AG09319 (cell line): ENCODE measurements around the gene BBS9.
"Not testable (repeated sequence)": the region's sequence is repeated elsewhere in the genome, so short reads cannot be mapped to it uniquely, and the experiment has no call there.

ENCODE experiments used
- DNase-seq: peaks from one replicate; pipeline ENCODE4 v3.0.0-alpha.2; 2010; ENCODE audit warnings: low read depth; ENCODE audit errors: extremely low read depth
- TF ChIP-seq, protein P1 (sequence below): IDR thresholded peaks from 2 replicates; pipeline ENCODE4 v1.5.1; 2011; ENCODE audit warnings: low read depth, mild to moderate bottlenecking, inconsistent platforms, low read length, moderate library complexity

Gene BBS9

GRCh38 chr7:33215992-33216391, 86.6 kb downstream of the BBS9 start:
- DNase-seq, result no peak
- TF ChIP-seq, protein P1, sequence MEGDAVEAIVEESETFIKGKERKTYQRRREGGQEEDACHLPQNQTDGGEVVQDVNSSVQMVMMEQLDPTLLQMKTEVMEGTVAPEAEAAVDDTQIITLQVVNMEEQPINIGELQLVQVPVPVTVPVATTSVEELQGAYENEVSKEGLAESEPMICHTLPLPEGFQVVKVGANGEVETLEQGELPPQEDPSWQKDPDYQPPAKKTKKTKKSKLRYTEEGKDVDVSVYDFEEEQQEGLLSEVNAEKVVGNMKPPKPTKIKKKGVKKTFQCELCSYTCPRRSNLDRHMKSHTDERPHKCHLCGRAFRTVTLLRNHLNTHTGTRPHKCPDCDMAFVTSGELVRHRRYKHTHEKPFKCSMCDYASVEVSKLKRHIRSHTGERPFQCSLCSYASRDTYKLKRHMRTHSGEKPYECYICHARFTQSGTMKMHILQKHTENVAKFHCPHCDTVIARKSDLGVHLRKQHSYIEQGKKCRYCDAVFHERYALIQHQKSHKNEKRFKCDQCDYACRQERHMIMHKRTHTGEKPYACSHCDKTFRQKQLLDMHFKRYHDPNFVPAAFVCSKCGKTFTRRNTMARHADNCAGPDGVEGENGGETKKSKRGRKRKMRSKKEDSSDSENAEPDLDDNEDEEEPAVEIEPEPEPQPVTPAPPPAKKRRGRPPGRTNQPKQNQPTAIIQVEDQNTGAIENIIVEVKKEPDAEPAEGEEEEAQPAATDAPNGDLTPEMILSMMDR, result no peak

GRCh38 chr7:33217595-33217994, 88.2 kb downstream of the BBS9 start:
- no peak for DNase-seq
- TF ChIP-seq, protein P1, result no peak

DNA sequence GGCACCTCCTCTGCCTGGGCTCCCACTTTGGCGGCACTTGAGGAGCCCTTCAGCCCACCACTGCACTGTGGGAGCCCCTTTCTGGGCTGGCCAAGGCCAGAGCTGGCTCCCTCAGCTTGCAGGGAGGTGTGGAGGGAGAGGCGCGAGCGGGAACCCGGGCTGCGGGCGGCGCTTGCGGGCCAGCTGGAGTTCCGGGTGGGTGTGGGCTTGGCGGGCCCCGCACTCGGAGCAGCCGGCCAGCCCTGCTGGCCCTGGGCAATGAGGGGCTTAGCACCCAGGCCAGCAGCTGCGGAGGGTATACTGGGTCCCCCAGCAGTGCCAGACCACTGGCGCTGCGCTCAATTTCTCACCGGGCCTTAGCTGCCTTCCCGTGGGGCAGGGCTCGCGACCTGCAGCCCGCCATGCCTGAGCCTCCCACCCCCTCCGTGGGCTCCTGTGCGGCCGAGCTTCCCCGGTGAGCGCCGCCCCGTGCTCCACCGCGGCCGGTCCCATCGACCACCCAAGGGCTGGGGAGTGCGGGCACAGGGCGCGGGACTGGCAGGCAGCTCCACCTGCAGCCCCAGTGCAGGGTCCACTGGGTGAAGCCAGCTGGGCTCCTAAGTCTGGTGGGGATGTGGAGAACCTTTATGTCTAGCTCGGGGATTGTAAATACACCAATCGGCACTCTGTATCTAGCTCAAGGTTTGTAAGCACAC, 89.6 kb downstream of the BBS9 start:
- not testable (repeated sequence) for DNase-seq

DNA sequence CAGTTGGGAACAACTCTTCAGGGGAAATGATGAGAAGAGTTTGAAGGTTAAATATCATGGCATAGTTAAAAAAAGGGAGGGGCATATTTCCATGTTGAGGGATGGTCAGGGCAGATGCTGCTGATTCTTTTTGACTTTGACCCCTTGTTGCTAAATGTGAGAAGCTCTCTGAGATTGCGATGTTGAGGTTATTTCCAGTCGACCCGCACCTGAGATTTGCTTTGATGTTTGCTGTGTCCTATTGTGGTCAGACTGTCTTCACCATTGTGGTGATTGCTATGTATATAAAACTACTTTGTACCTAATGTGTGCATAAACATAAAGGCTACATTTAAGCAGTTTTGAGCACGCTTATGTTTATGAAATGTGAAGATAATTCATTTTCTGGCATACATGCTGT, 90.9 kb downstream of the BBS9 start:
- TF ChIP-seq, protein P1, result no peak
- DNase-seq, result no peak

- DNase-seq, result no peak
- TF ChIP-seq, protein P1, result no peak
Observed at GRCh38 chr7:33221390-33221789, 92.0 kb downstream of the BBS9 start.

DNA sequence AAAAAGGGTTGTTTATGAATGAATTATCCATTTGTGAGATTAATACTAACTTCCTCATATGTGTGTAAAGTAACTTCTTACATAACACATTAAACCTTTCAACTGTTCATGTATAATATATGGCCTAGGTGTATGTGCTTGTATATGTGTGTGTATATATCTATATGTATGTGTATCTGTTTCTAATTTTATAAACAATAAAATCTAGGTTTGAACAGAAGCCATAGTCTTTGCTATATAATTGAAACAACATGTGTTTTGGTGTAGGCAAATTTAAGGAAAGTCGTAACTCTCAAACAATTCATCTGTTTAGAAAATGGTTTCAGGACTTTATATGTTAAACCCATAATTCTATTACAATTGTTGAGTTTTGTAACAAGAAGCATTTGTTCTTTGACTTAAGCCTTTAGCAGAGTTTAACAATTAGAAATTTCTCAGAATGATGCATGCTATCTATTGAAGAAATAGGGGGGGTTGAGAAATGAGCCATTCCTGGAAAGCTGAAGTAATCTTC, 103.3 kb downstream of the BBS9 start:
- TF ChIP-seq, protein P1, result no peak
- no peak for DNase-seq

DNA sequence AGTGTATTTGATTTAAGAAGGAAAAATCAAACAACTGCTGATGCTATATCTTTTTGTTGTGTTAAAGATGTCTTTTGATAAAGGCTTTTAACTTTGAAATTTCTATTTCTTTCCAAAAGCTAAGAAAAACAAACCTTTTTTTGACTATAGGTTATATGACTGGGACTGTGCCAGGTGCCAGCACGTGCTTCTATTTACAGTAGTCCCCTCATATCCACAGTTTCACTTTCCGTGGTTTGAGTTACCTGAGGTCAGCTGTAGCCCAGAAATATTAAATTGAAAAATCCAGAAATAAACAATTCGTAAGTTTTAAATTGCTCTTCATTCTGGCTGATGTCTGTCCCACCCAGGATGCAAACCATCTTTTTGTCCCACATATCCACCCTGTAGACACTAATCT, 104.3 kb downstream of the BBS9 start:
- TF ChIP-seq, protein P1, result no peak
- no peak for DNase-seq

DNA sequence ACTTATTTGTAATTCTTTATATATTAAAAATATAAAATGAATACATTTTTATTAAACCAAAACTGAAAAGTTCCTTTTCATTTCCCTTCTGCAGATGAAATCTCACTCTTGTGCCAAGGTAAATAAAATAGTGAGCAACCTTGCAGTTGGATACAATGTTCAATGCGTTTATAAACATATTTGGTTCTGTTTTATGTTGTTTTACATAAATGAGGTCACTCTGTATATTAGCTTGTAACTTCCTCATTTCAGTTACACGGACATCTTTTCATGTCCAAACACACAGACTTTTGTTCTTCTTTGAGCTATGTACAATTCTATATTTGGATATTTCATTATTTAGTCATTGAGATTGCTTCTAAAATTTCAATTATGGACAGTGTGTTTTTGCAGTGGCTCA, 107.7 kb downstream of the BBS9 start:
- TF ChIP-seq, protein P1, result no peak
- DNase-seq, result no peak
